ENCODE results near the gene CCND1. TPM values are rescaled to one million over a fixed set of nuclear protein-coding genes. Genes with fewer than 3 reads are reported as not detected.

Gene CCND1
- total RNA-seq, 5 donors from 2014 or later (not counting 1 experiment from before 2014, with no cell fraction given) = 1.0 to 4.2 (median 2.8) TPM

GRCh38 chr11:69651834-69652620 is 11.1 kb downstream of the CCND1 start:
- H3K4me1 Mint-ChIP-seq = no peaks in the 10 kb centered on the region
- no peak for DNase-seq
- POLR2A ChIA-PET = no interaction called here

GRCh38 chr11:69652999-69653398 is 12.0 kb downstream of the CCND1 start:
- Histone ChIP-seq H3K4me3 (ENCODE audit: control insufficient read depth in 1 of 2, extremely low read depth in 1 of 2, low read length in 1 of 2) (no peak overlapping the region), H3K4me1 (ENCODE audit: control insufficient read depth in 1 of 2, extremely low read depth in 1 of 2, insufficient read depth in 2 of 2, low read length in 2 of 2) (no peaks in the 10 kb centered on the region)
- POLR2A ChIA-PET = no interaction called here

More at GRCh38 chr11:69651834-69652620, 11.1 kb downstream of the CCND1 start:
- Histone ChIP-seq H3K4me3 (ENCODE audit: control insufficient read depth in 1 of 2, extremely low read depth in 1 of 2, low read length in 1 of 2) (no peak overlapping the region), H3K27me3 (replicated peaks in 1 of 2; ENCODE audit: control insufficient read depth in 2 of 2, extremely low read depth in 1 of 2, insufficient read depth in 2 of 2, low read length in 1 of 2) (peaks cover 0 to 5% of the 10 kb centered on the region in 2 experiments), H3K4me1 (ENCODE audit: control insufficient read depth in 1 of 2, extremely low read depth in 1 of 2, insufficient read depth in 2 of 2, low read length in 2 of 2) (no peaks in the 10 kb centered on the region), H3K9me3 (no peaks in the 10 kb centered on the region), H3K36me3 (ENCODE audit: control insufficient read depth in 2 of 2, extremely low read depth in 1 of 2, insufficient read depth in 1 of 2, low read length in 1 of 2) (no peaks in the 10 kb centered on the region), H3K27ac (ENCODE audit: low read length) (no peak overlapping the region)
- no peaks in the 10 kb centered on the region for H3K9me3 Mint-ChIP-seq
- ATAC-seq (replicated peaks in 1 of 4) = no peak
- no peaks in the 10 kb centered on the region for H3K27me3 Mint-ChIP-seq
- no peak overlapping the region for H3K4me3 Mint-ChIP-seq
- CTCF ChIA-PET = no interaction called here
- no peak overlapping the region for H3K27ac Mint-ChIP-seq
- no peaks in the 10 kb centered on the region for H3K36me3 Mint-ChIP-seq
- 100% methylated on average over 1 of the region's 15 CpGs for WGBS (ENCODE audit: insufficient coverage)

DNA sequence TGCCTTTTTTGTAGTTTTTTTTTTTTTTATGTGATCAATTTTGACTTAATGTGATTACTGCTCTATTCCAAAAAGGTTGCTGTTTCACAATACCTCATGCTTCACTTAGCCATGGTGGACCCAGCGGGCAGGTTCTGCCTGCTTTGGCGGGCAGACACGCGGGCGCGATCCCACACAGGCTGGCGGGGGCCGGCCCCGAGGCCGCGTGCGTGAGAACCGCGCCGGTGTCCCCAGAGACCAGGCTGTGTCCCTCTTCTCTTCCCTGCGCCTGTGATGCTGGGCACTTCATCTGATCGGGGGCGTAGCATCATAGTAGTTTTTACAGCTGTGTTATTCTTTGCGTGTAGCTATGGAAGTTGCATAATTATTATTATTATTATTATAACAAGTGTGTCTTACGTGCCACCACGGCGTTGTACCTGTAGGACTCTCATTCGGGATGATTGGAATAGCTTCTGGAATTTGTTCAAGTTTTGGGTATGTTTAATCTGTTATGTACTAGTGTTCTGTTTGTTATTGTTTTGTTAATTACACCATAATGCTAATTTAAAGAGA is 12.5 kb downstream of the CCND1 start:
- ATAC-seq (replicated peaks in 1 of 4) = no peak
- Mint-ChIP-seq H3K9me3 (no peaks in the 10 kb centered on the region), H3K4me3 (no peak overlapping the region), H3K27ac (no peak overlapping the region), H3K27me3 (no peaks in the 10 kb centered on the region), H3K36me3 (no peaks in the 10 kb centered on the region), H3K4me1 (no peaks in the 10 kb centered on the region)
- no peaks in the 10 kb centered on the region for H3K36me3 ChIP-seq (ENCODE audit: control insufficient read depth in 2 of 2, extremely low read depth in 1 of 2, insufficient read depth in 1 of 2, low read length in 1 of 2)
- no peaks in the 10 kb centered on the region for H3K4me1 ChIP-seq (ENCODE audit: control insufficient read depth in 1 of 2, extremely low read depth in 1 of 2, insufficient read depth in 2 of 2, low read length in 2 of 2)
- DNase-seq = no peak
- WGBS (ENCODE audit: insufficient coverage) = 91% methylated on average over 8 of the region's 23 CpGs
- H3K9me3 ChIP-seq = no peaks in the 10 kb centered on the region
- H3K4me3 ChIP-seq (ENCODE audit: control insufficient read depth in 1 of 2, extremely low read depth in 1 of 2, low read length in 1 of 2) = no peak overlapping the region
- ChIA-PET CTCF (no interaction called here), POLR2A (no interaction called here)
- H3K27me3 ChIP-seq (replicated peaks in 1 of 2; ENCODE audit: control insufficient read depth in 2 of 2, extremely low read depth in 1 of 2, insufficient read depth in 2 of 2, low read length in 1 of 2) = no peaks in the 10 kb centered on the region
- no peak overlapping the region for H3K27ac ChIP-seq (ENCODE audit: low read length)

More at GRCh38 chr11:69652999-69653398, 12.0 kb downstream of the CCND1 start:
- no peaks in the 10 kb centered on the region for H3K36me3 ChIP-seq (ENCODE audit: control insufficient read depth in 2 of 2, extremely low read depth in 1 of 2, insufficient read depth in 1 of 2, low read length in 1 of 2)
- H3K27me3 ChIP-seq (replicated peaks in 1 of 2; ENCODE audit: control insufficient read depth in 2 of 2, extremely low read depth in 1 of 2, insufficient read depth in 2 of 2, low read length in 1 of 2) = peaks cover 0 to 4% of the 10 kb centered on the region in 2 experiments
- no peaks in the 10 kb centered on the region for H3K9me3 ChIP-seq
- Mint-ChIP-seq H3K36me3 (no peaks in the 10 kb centered on the region), H3K27ac (no peak overlapping the region), H3K4me1 (no peaks in the 10 kb centered on the region), H3K9me3 (no peaks in the 10 kb centered on the region), H3K4me3 (no peak overlapping the region), H3K27me3 (no peaks in the 10 kb centered on the region)
- CTCF ChIA-PET = no interaction called here
- no peak overlapping the region for H3K27ac ChIP-seq (ENCODE audit: low read length)
- no peak for ATAC-seq (replicated peaks in 1 of 4)
- DNase-seq = no peak
- WGBS (ENCODE audit: insufficient coverage) = 92% methylated on average over 6 of the region's 11 CpGs

GRCh38 chr11:69654001-69654659 is 13.2 kb downstream of the CCND1 start:
- no peaks in the 10 kb centered on the region for H3K27me3 Mint-ChIP-seq
- H3K4me1 Mint-ChIP-seq = no peaks in the 10 kb centered on the region
- no peak overlapping the region for H3K27ac ChIP-seq (ENCODE audit: low read length)
- 92% methylated on average over 32 of the region's 38 CpGs for WGBS (ENCODE audit: insufficient coverage)
- ATAC-seq (replicated peaks in 1 of 4) (no peak), DNase-seq (no peak)
- CTCF ChIA-PET = no interaction called here
- H3K27me3 ChIP-seq (replicated peaks in 1 of 2; ENCODE audit: control insufficient read depth in 2 of 2, extremely low read depth in 1 of 2, insufficient read depth in 2 of 2, low read length in 1 of 2) = no peaks in the 10 kb centered on the region
- no peaks in the 10 kb centered on the region for H3K9me3 Mint-ChIP-seq
- no peaks in the 10 kb centered on the region for H3K4me1 ChIP-seq (ENCODE audit: control insufficient read depth in 1 of 2, extremely low read depth in 1 of 2, insufficient read depth in 2 of 2, low read length in 2 of 2)
- H3K36me3 ChIP-seq (ENCODE audit: control insufficient read depth in 2 of 2, extremely low read depth in 1 of 2, insufficient read depth in 1 of 2, low read length in 1 of 2) = peaks cover 0 to 3% of the 10 kb centered on the region in 2 donors
- H3K4me3 Mint-ChIP-seq = no peak overlapping the region
- no peak overlapping the region for H3K27ac Mint-ChIP-seq
- no peaks in the 10 kb centered on the region for H3K9me3 ChIP-seq
- H3K4me3 ChIP-seq (ENCODE audit: control insufficient read depth in 1 of 2, extremely low read depth in 1 of 2, low read length in 1 of 2) = no peak overlapping the region
- POLR2A ChIA-PET = no interaction called here
- H3K36me3 Mint-ChIP-seq = no peaks in the 10 kb centered on the region

DNA sequence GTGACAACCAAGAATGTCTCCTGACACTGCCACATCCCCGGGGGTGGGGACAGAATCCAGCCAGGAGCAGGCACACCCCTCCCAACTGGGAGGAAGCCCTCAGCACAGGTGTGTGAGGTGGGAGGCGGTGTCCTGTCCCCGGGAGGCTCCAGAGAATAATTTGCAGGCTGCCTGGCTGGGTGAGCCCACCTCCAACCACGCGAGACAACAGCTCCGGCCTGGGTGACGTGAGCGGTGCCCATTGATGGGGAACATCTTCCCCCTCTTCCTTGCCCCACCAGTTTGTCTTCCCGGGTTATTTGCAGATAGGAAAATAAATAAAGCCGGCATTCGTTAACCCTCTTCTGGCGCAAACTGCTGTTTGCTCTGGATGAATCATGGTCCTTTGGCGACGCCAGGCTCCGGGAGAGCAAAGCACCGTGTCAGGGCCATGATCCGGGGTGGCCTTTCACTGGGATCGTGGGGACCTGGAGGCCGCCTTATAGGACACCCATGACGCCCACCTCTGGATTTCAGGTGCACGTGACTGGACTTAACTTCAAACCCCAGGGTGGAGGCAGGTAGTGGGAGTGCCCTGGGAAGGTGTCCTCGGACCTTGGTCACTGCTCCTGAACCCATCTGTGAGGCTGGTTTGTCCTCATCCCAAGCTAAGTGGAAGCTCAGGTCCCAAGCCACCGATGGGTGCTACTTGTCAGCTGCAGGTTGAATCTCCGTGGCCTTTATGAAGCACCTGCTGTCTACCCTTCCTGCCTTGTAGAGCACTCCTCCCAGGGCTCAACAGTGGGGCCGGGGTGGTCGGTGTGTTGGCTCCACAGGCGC is 13.9 kb downstream of the CCND1 start:
- ChIA-PET CTCF (no interaction called here), POLR2A (no interaction called here)
- Mint-ChIP-seq H3K9me3 (no peaks in the 10 kb centered on the region), H3K27ac (no peak overlapping the region), H3K4me3 (no peak overlapping the region), H3K36me3 (no peaks in the 10 kb centered on the region), H3K27me3 (no peaks in the 10 kb centered on the region), H3K4me1 (no peaks in the 10 kb centered on the region)
- Histone ChIP-seq H3K9me3 (no peaks in the 10 kb centered on the region), H3K36me3 (ENCODE audit: control insufficient read depth in 2 of 2, extremely low read depth in 1 of 2, insufficient read depth in 1 of 2, low read length in 1 of 2) (peaks cover 0 to 3% of the 10 kb centered on the region in 2 donors), H3K4me3 (ENCODE audit: control insufficient read depth in 1 of 2, extremely low read depth in 1 of 2, low read length in 1 of 2) (no peak overlapping the region), H3K27ac (ENCODE audit: low read length) (no peak overlapping the region), H3K4me1 (ENCODE audit: control insufficient read depth in 1 of 2, extremely low read depth in 1 of 2, insufficient read depth in 2 of 2, low read length in 2 of 2) (no peaks in the 10 kb centered on the region), H3K27me3 (replicated peaks in 1 of 2; ENCODE audit: control insufficient read depth in 2 of 2, extremely low read depth in 1 of 2, insufficient read depth in 2 of 2, low read length in 1 of 2) (no peaks in the 10 kb centered on the region)
- DNase-seq (no peak), ATAC-seq (replicated peaks in 1 of 4) (no peak)
- WGBS (ENCODE audit: insufficient coverage) = 86% methylated on average over 16 of the region's 27 CpGs

All from T-cell (primary cell).